PC-9 (cell line): Measurements from ENCODE around the gene GIPC2. TPM values are rescaled to one million over a fixed set of nuclear protein-coding genes. Genes with fewer than 3 reads are reported as not detected.

Source experiments
- BruUV-seq: library from RNA; stranded (reverse); fragments of 400-500 nt; replicated peaks from 2 replicates; lab custom pipeline; 2021; lab: Mats Ljungman, UMichigan
- CTCF ChIA-PET: fragments of 300-600 bp; sonication (Branson Sonifier 250); formaldehyde crosslinking; loops from one replicate; lab custom pipeline; 2022; ENCODE audit warnings: antibody characterized with exemption; lab: Charles Lee
- POLR2A ChIA-PET: fragments of 300-600 bp; sonication (Branson Sonifier 250); formaldehyde crosslinking; loops from one replicate; lab custom pipeline; 2022; ENCODE audit warnings: antibody characterized with exemption; ENCODE audit not compliant: unreplicated experiment; lab: Charles Lee
- DNase-seq, 2 experiments: peaks; one replicate each; pipeline versions ENCODE4 v3.0.0 to v3.0.0-alpha.2; 2015 to 2022; ENCODE audit warnings: mixed read lengths in 1 of 2
- H2AFZ ChIP-seq: fragments of 200-600 bp; sonication (generic); 2 replicates; pipeline ENCODE4 v1.8.1; 2017; ENCODE audit warnings: antibody characterized with exemption
- H3F3A ChIP-seq: fragments of 200-600 bp; sonication (generic); 2 replicates; pipeline ENCODE4 v1.8.1; 2017; ENCODE audit warnings: antibody characterized with exemption, mild to moderate bottlenecking, low read depth; ENCODE audit not compliant: insufficient read depth
- H3K27ac ChIP-seq: fragments of 200-600 bp; sonication (generic); 2 replicates; pipeline ENCODE4 v1.6.1; 2016; ENCODE audit warnings: mixed run types
- H3K27me3 ChIP-seq: fragments of 200-600 bp; sonication (generic); 2 replicates; pipeline ENCODE4 v1.6.1; 2016; ENCODE audit warnings: low read depth, mixed run types; ENCODE audit not compliant: insufficient read depth
- H3K36me3 ChIP-seq: fragments of 200-600 bp; sonication (generic); 2 replicates; pipeline ENCODE4 v1.6.1; 2016; ENCODE audit warnings: low read depth, mixed run types
- H3K4me1 ChIP-seq: fragments of 200-600 bp; sonication (generic); replicated peaks from 2 replicates; pipeline ENCODE4 v1.6.1; 2016; ENCODE audit warnings: mixed run types; ENCODE audit not compliant: insufficient read depth
- H3K4me2 ChIP-seq: fragments of 200-600 bp; sonication (generic); 2 replicates; pipeline ENCODE4 v1.6.1; 2017; ENCODE audit warnings: mixed run types
- H3K4me3 ChIP-seq: fragments of 200-600 bp; sonication (generic); 2 replicates; pipeline ENCODE4 v1.6.1; 2016; ENCODE audit warnings: mixed run types
- H3K79me2 ChIP-seq: fragments of 200-600 bp; sonication (generic); 2 replicates; pipeline ENCODE4 v1.6.1; 2017; ENCODE audit warnings: low read depth, mixed run types
- H3K9me2 ChIP-seq: fragments of 200-600 bp; sonication (generic); 2 replicates; pipeline ENCODE4 v1.8.1; 2017; ENCODE audit warnings: mild to moderate bottlenecking; ENCODE audit not compliant: insufficient read depth
- H3K9me3 ChIP-seq: fragments of 200-600 bp; sonication (generic); 2 replicates; pipeline ENCODE4 v1.8.1; 2016; ENCODE audit warnings: low read depth; ENCODE audit not compliant: insufficient read depth
- H4K20me1 ChIP-seq: fragments of 200-600 bp; sonication (generic); 2 replicates; pipeline ENCODE4 v1.8.1; 2017; ENCODE audit not compliant: insufficient read depth
- EZH2 ChIP-seq: fragments of 200-600 bp; sonication (generic); IDR thresholded peaks from 2 replicates; pipeline ENCODE4 v1.8.0; 2017; ENCODE audit warnings: antibody characterized with exemption, low read depth
- intact Hi-C: fragments of 100-400 bp; cut with micrococcal nuclease; formaldehyde crosslinking; loops from one replicate; pipeline ENCODE4 v1.10.0; 2022; ENCODE audit not compliant: unreplicated experiment
- total RNA-seq: library from RNA; stranded (reverse); gene quantifications from 2 replicates; pipeline ENCODE4 v1.2.3, GENCODE V29; 2021
- TF ChIP-seq, protein P1 (sequence below): fragments of 200-600 bp; sonication (generic); conservative IDR thresholded peaks from 2 replicates; pipeline ENCODE4 v1.6.1; 2017; ENCODE audit warnings: mixed run types, antibody characterized with exemption, mild to moderate bottlenecking, moderate library complexity

Gene GIPC2
- total RNA-seq, 1 experiment from 2014 or later: 0.20 TPM

DNA sequence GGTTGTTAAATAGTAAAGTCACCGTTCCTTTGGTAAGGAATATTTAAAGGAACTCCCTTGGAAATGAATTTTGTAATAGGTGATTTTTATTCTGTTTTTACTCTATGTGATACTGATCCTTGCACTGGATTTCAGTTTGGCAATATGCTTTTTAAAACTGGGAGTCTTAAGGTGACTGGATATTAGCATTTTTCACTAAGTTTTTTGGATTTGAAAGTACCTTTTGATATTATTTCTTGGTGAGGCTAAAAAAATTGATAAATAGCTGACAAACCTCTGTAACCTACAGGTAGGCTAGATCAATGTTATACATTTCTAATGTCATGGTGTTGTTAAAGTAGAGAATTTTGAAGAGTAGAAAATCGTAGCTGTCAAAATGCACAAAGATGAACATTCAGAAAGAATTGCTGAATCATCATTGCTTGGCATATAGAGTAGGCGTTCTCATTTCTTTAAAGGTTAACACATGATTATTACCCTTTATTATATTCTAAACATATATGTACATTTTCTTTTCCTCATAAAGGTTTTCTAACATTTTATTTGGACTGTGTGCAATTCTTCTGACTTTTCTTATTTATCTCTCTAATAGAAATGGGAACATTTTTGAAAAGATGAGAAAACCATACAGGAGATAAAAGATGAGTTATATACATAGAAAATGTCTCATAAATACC lies 42.6 kb upstream of the GIPC2 start:
- no peaks in the 10 kb centered on the region for H3K36me3 ChIP-seq
- no peak overlapping the region; the same call in 1 of the 2 replicates for H2AFZ ChIP-seq
- TF ChIP-seq, protein P1, sequence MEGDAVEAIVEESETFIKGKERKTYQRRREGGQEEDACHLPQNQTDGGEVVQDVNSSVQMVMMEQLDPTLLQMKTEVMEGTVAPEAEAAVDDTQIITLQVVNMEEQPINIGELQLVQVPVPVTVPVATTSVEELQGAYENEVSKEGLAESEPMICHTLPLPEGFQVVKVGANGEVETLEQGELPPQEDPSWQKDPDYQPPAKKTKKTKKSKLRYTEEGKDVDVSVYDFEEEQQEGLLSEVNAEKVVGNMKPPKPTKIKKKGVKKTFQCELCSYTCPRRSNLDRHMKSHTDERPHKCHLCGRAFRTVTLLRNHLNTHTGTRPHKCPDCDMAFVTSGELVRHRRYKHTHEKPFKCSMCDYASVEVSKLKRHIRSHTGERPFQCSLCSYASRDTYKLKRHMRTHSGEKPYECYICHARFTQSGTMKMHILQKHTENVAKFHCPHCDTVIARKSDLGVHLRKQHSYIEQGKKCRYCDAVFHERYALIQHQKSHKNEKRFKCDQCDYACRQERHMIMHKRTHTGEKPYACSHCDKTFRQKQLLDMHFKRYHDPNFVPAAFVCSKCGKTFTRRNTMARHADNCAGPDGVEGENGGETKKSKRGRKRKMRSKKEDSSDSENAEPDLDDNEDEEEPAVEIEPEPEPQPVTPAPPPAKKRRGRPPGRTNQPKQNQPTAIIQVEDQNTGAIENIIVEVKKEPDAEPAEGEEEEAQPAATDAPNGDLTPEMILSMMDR: no peak
- no peak for TF ChIP-seq EZH2
- H4K20me1 ChIP-seq: no peaks in the 10 kb centered on the region
- DNase-seq: no peak
- ChIA-PET POLR2A (no interaction called here), CTCF (no interaction called here)
- H3K27ac ChIP-seq: peak overlapping the region; percentile 96
- H3K9me2 ChIP-seq: no peaks in the 10 kb centered on the region
- H3F3A ChIP-seq: peaks cover 33% of the 10 kb centered on the region
- BruUV-seq: no TSS peak
- peak overlapping the region; percentile 79 for H3K4me2 ChIP-seq
- H3K4me1 ChIP-seq: peaks cover 46% of the 10 kb centered on the region
- H3K4me3 ChIP-seq: peak overlapping the region; percentile 73; the same call in 1 of the 2 replicates
- intact Hi-C loops: loop anchor here (5.0 kb wide), 1 partner anchor 89 kb away; no protein-coding TSS in a partner anchor
- H3K27me3 ChIP-seq: no peaks in the 10 kb centered on the region
- H3K9me3 ChIP-seq: no peaks in the 10 kb centered on the region
- peaks cover 34% of the 10 kb centered on the region for H3K79me2 ChIP-seq

DNA sequence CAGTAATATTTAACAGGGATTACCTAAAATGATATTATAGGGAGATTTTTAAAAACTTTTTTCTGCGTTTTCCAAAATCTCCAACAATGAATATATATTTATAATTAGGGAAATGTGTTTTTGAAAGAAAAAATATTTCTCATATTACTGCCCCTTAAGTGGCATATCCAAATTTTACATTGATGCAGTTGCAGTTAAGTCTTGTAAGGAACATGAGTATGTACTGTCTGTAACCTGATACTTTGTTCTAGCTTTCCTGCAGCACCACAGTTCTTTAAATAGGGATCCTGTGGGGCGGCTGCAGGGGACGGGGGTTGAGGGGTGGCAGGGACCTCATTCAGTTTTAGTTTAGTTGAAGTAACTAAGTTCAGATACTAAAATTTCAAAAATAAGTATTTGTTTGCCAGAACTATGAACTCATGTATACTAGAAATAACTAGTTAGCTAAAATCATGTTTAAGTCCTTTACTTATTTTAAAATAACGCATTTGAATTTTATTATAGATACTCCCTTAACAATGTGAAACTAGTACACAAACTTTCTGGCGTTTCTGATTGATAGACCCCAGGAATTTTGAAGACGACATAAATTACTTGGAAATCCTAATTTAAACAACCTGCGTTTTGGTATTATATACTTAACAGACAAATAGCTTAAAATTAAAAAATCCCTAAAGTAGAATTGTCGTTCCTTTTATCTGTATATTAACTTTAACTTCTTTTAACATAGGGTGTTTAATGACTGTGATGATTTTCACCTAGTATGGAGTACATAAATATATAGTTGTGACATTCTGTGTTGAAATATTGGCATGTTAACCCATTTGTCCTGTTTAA lies 41.7 kb upstream of the GIPC2 start:
- TF ChIP-seq EZH2: no peak
- TF ChIP-seq, protein P1: no peak
- Histone ChIP-seq H3K27ac (peak overlapping the region; percentile 96), H3K4me1 (peaks cover 52% of the 10 kb centered on the region), H3K9me3 (no peaks in the 10 kb centered on the region), H3K36me3 (no peaks in the 10 kb centered on the region), H4K20me1 (no peaks in the 10 kb centered on the region), H3K9me2 (no peaks in the 10 kb centered on the region), H3K4me2 (peak overlapping the region; percentile 79), H3K79me2 (peaks cover 42% of the 10 kb centered on the region), H3K4me3 (peak overlapping the region; percentile 73), H3F3A (peaks cover 33% of the 10 kb centered on the region), H2AFZ (peak overlapping the region; percentile 66), H3K27me3 (no peaks in the 10 kb centered on the region)
- TSS peak; percentile 99 for BruUV-seq
- intact Hi-C loops: loop anchor here (1.0 to 5.0 kb wide), 3 partner anchors 25 to 110 kb away; partner anchors contain the start of gene FUBP1
- POLR2A ChIA-PET: interaction anchor here (0.5 to 2.4 kb wide), 15 partner anchors 8 to 853 kb away, joined by 3 to 77 read pairs (median 4); partner anchors contain the start of gene FUBP1
- peak; percentile 54 to 95 for DNase-seq
- CTCF ChIA-PET: interaction anchor here (0.6 to 1.7 kb wide), 3 partner anchors 24 to 321 kb away, joined by 7 to 10 read pairs (median 8); partner anchors contain the start of gene FUBP1
